Measurements from ENCODE around the gene DDX55.
"Not testable (repeated sequence)": the region's sequence is repeated elsewhere in the genome, so short reads cannot be mapped to it uniquely, and the experiment has no call there.

Gene DDX55

GRCh38 chr12:123576611-123577010 lies 25.3 kb upstream of the DDX55 start:
- no peak for DNase-seq (ENCODE audit: low spot score)
- TF ChIP-seq CTCF (IDR thresholded peaks at IDR 0.05; ENCODE audit: borderline replicate concordance, control extremely low read depth, extremely low read depth, insufficient read depth, missing control alignments), result no peak
- in situ Hi-C loops (cut with MboI; ENCODE audit: low sequenced_read_pairs, unreplicated experiment), result no loop called here

- in situ Hi-C loops (cut with MboI; ENCODE audit: low sequenced_read_pairs, unreplicated experiment), result no loop called here
- DNase-seq (ENCODE audit: low spot score), result no peak
These were observed 23.7 kb upstream of the DDX55 start for GRCh38 chr12:123578243-123578642.

GRCh38 chr12:123578829-123579228 lies 23.1 kb upstream of the DDX55 start:
- DNase-seq (ENCODE audit: low spot score); in situ Hi-C loops (cut with MboI; ENCODE audit: low sequenced_read_pairs, unreplicated experiment): not testable (repeated sequence)

More at GRCh38 chr12:123578243-123578642, 23.7 kb upstream of the DDX55 start:
- no peak for TF ChIP-seq CTCF (IDR thresholded peaks at IDR 0.05; ENCODE audit: borderline replicate concordance, control extremely low read depth, extremely low read depth, insufficient read depth, missing control alignments)

- in situ Hi-C loops (cut with MboI; ENCODE audit: low sequenced_read_pairs, unreplicated experiment), result no loop called here
- DNase-seq (ENCODE audit: low spot score), result no peak
These were observed 21.1 kb upstream of the DDX55 start for GRCh38 chr12:123580772-123581171.

GRCh38 chr12:123591702-123592481 lies 10.0 kb upstream of the DDX55 start:
- in situ Hi-C loops (cut with MboI; ENCODE audit: low sequenced_read_pairs, unreplicated experiment), result loop anchor here (10.0 kb wide), 1 partner anchor 327 kb away; no protein-coding TSS in a partner anchor
- no peak for DNase-seq (ENCODE audit: low spot score)
- TF ChIP-seq CTCF (IDR thresholded peaks at IDR 0.05; ENCODE audit: borderline replicate concordance, control extremely low read depth, extremely low read depth, insufficient read depth, missing control alignments), result no peak

More at GRCh38 chr12:123580772-123581171, 21.1 kb upstream of the DDX55 start:
- no peak for TF ChIP-seq CTCF (IDR thresholded peaks at IDR 0.05; ENCODE audit: borderline replicate concordance, control extremely low read depth, extremely low read depth, insufficient read depth, missing control alignments)

- no peak for DNase-seq (ENCODE audit: low spot score)
- TF ChIP-seq CTCF (IDR thresholded peaks at IDR 0.05; ENCODE audit: borderline replicate concordance, control extremely low read depth, extremely low read depth, insufficient read depth, missing control alignments), result no peak
- in situ Hi-C loops (cut with MboI; ENCODE audit: low sequenced_read_pairs, unreplicated experiment), result loop anchor here (10.0 kb wide), 1 partner anchor 331 kb away; no protein-coding TSS in a partner anchor
These were observed 6.2 kb upstream of the DDX55 start for GRCh38 chr12:123595729-123596128.

- no peak for TF ChIP-seq CTCF (IDR thresholded peaks at IDR 0.05; ENCODE audit: borderline replicate concordance, control extremely low read depth, extremely low read depth, insufficient read depth, missing control alignments)
- no peak for DNase-seq (ENCODE audit: low spot score)
- in situ Hi-C loops (cut with MboI; ENCODE audit: low sequenced_read_pairs, unreplicated experiment), result loop anchor here (10.0 kb wide), 1 partner anchor 332 kb away; no protein-coding TSS in a partner anchor
These were observed 4.8 kb upstream of the DDX55 start for GRCh38 chr12:123597100-123597499.

Measured in GM13976 (cell line).